Measurements from ENCODE around the gene PSMG2. TPM values are rescaled to one million over a fixed set of nuclear protein-coding genes. Genes with fewer than 3 reads are reported as not detected.
A peak's percentile ranks its signal among the peaks of the same experiment; 100 is the strongest.

The PSMG2 gene
- total RNA-seq, 1 experiment from 2014 or later = 125 TPM

GRCh38 chr18:12703096-12703567 is 290 bp downstream of the PSMG2 start:
- Histone ChIP-seq H2AFZ (ENCODE audit: low read length) (peak overlapping the region; percentile 80), H3K36me3 (ENCODE audit: insufficient read depth, low read length) (peaks cover 27% of the 10 kb centered on the region), H3K9me3 (ENCODE audit: low read length) (no peaks in the 10 kb centered on the region), H3K4me2 (ENCODE audit: low read depth, low read length, poor library complexity, severe bottlenecking) (peak overlapping the region; percentile 69), H3K79me2 (ENCODE audit: low read length) (peaks cover 90% of the 10 kb centered on the region), H3K4me1 (ENCODE audit: low read length) (peaks cover 33% of the 10 kb centered on the region), H3K4me3 (ENCODE audit: low read length) (peak overlapping the region; percentile 95), H4K20me1 (ENCODE audit: insufficient read depth, low read depth, low read length) (peaks cover 16% of the 10 kb centered on the region; the same call in 1 of the 2 replicates), H3K9ac (ENCODE audit: low read length) (peak overlapping the region; percentile 93), H3K27ac (ENCODE audit: low read length) (peak overlapping the region; percentile 73), H3K27me3 (ENCODE audit: low read length) (no peaks in the 10 kb centered on the region), H3K9me2 (replicated peaks; ENCODE audit: insufficient read depth, low read length) (no peaks in the 10 kb centered on the region)
- no peak for DNase-seq

GRCh38 chr18:12703664-12704063 is 822 bp downstream of the PSMG2 start:
- Histone ChIP-seq H3K9me2 (replicated peaks; ENCODE audit: insufficient read depth, low read length) (no peaks in the 10 kb centered on the region), H3K36me3 (ENCODE audit: insufficient read depth, low read length) (peaks cover 24% of the 10 kb centered on the region), H3K9ac (ENCODE audit: low read length) (peak overlapping the region; percentile 93), H3K27me3 (ENCODE audit: low read length) (no peaks in the 10 kb centered on the region), H3K4me3 (ENCODE audit: low read length) (peak overlapping the region; percentile 95), H3K4me2 (ENCODE audit: low read depth, low read length, poor library complexity, severe bottlenecking) (peak overlapping the region; percentile 69), H4K20me1 (ENCODE audit: insufficient read depth, low read depth, low read length) (peaks cover 16% of the 10 kb centered on the region; the same call in 1 of the 2 replicates), H2AFZ (ENCODE audit: low read length) (no peak overlapping the region), H3K4me1 (ENCODE audit: low read length) (peaks cover 33% of the 10 kb centered on the region), H3K27ac (ENCODE audit: low read length) (peak overlapping the region; percentile 73), H3K79me2 (ENCODE audit: low read length) (peaks cover 86% of the 10 kb centered on the region), H3K9me3 (ENCODE audit: low read length) (no peaks in the 10 kb centered on the region)
- DNase-seq = peak; percentile 79

GRCh38 chr18:12711446-12711845 is 8.6 kb downstream of the PSMG2 start:
- H3K9ac ChIP-seq (ENCODE audit: low read length) = no peak overlapping the region
- DNase-seq = no peak
- H2AFZ ChIP-seq (ENCODE audit: low read length) = no peak overlapping the region
- peaks cover 16% of the 10 kb centered on the region for H3K79me2 ChIP-seq (ENCODE audit: low read length)
- no peak overlapping the region for H3K4me2 ChIP-seq (ENCODE audit: low read depth, low read length, poor library complexity, severe bottlenecking)
- no peak overlapping the region for H3K27ac ChIP-seq (ENCODE audit: low read length)
- no peaks in the 10 kb centered on the region for H3K27me3 ChIP-seq (ENCODE audit: low read length)
- H3K9me2 ChIP-seq (replicated peaks; ENCODE audit: insufficient read depth, low read length) = no peaks in the 10 kb centered on the region
- H4K20me1 ChIP-seq (ENCODE audit: insufficient read depth, low read depth, low read length) = 0 out of 2 replicates have a peak, but pooled peaks cover 4% of the 10 kb centered on the region
- H3K4me3 ChIP-seq (ENCODE audit: low read length) = no peak overlapping the region
- H3K36me3 ChIP-seq (ENCODE audit: insufficient read depth, low read length) = peaks cover 53% of the 10 kb centered on the region
- no peaks in the 10 kb centered on the region for H3K9me3 ChIP-seq (ENCODE audit: low read length)
- H3K4me1 ChIP-seq (ENCODE audit: low read length) = no peaks in the 10 kb centered on the region

DNA sequence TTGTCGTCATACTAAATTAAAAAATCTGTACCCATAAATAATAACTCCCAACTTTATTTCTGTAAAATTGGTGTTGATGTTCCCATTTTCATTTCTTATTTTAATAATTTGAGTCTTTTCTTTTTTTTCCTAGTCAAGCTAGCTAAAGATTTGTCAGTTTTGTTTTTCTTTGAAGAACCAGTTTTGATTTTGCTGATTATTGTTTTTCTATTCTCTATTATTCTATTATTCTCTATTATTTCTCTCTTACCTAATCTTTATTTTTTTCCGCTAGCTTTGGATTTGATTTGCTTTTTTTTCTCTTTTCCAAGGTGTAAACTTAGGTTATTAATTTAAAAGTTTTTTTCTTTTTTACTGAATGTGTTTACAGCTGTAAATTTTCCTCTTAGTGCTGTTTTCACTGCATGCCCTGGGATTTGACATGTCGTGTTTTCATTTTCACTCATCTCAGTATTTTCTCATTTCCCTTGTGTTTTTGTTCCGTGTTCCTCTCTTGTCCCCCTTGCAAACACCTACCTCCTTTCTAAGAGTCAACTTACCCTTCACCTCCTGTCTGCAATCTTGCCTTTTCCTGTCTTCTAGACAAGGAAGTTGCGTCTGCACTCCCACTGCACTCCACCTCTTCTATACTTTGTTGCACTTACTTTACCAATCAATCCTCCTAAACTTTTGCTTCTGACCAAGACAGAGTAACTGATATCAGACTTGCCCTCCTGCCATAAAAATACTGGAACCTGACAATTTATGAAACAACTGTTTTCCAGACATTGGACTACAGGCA is 18.8 kb downstream of the PSMG2 start:
- no peak overlapping the region for H3K4me2 ChIP-seq (ENCODE audit: low read depth, low read length, poor library complexity, severe bottlenecking)
- DNase-seq = no peak
- no peaks in the 10 kb centered on the region for H3K9me3 ChIP-seq (ENCODE audit: low read length)
- peaks cover 6% of the 10 kb centered on the region; the same call in 1 of the 2 replicates for H3K79me2 ChIP-seq (ENCODE audit: low read length)
- H3K9ac ChIP-seq (ENCODE audit: low read length) = no peak overlapping the region
- H2AFZ ChIP-seq (ENCODE audit: low read length) = no peak overlapping the region
- no peak overlapping the region for H3K27ac ChIP-seq (ENCODE audit: low read length)
- H3K4me3 ChIP-seq (ENCODE audit: low read length) = no peak overlapping the region
- no peaks in the 10 kb centered on the region for H3K9me2 ChIP-seq (replicated peaks; ENCODE audit: insufficient read depth, low read length)
- H3K4me1 ChIP-seq (ENCODE audit: low read length) = no peaks in the 10 kb centered on the region
- no peaks in the 10 kb centered on the region for H3K27me3 ChIP-seq (ENCODE audit: low read length)
- no peaks in the 10 kb centered on the region for H4K20me1 ChIP-seq (ENCODE audit: insufficient read depth, low read depth, low read length)
- H3K36me3 ChIP-seq (ENCODE audit: insufficient read depth, low read length) = peaks cover 39% of the 10 kb centered on the region

GRCh38 chr18:12722731-12723130 is 19.9 kb downstream of the PSMG2 start:
- no peaks in the 10 kb centered on the region for H3K4me1 ChIP-seq (ENCODE audit: low read length)

DNA sequence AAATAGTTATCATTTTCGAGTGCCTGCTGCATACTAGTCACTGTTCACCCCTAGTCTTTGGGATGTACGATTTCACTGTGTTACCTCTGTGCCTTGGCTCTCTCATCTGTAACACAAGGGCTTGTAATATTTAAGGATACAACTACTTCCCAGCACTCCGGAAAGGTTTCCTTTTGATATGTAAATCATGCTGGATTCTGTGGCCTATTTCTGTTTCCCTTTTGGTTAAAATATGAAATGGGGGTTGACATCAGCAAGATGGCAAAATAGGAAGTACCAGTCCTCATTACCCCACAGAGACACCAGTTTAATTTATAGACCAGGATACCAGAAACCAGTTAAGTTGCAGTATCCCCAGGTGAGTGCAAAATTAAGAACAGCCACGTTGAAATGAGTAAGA is 23.5 kb downstream of the PSMG2 start:
- H3K36me3 ChIP-seq (ENCODE audit: insufficient read depth, low read length) = peaks cover 24% of the 10 kb centered on the region
- H3K9ac ChIP-seq (ENCODE audit: low read length) = no peak overlapping the region
- H3K4me3 ChIP-seq (ENCODE audit: low read length) = no peak overlapping the region
- H3K4me2 ChIP-seq (ENCODE audit: low read depth, low read length, poor library complexity, severe bottlenecking) = no peak overlapping the region
- no peak overlapping the region for H2AFZ ChIP-seq (ENCODE audit: low read length)
- H3K27me3 ChIP-seq (ENCODE audit: low read length) = no peaks in the 10 kb centered on the region
- H3K27ac ChIP-seq (ENCODE audit: low read length) = no peak overlapping the region
- no peaks in the 10 kb centered on the region for H3K9me2 ChIP-seq (replicated peaks; ENCODE audit: insufficient read depth, low read length)
- H3K4me1 ChIP-seq (ENCODE audit: low read length) = no peaks in the 10 kb centered on the region
- H3K9me3 ChIP-seq (ENCODE audit: low read length) = no peaks in the 10 kb centered on the region
- no peak for DNase-seq
- no peaks in the 10 kb centered on the region for H3K79me2 ChIP-seq (ENCODE audit: low read length)
- no peaks in the 10 kb centered on the region for H4K20me1 ChIP-seq (ENCODE audit: insufficient read depth, low read depth, low read length)

More at GRCh38 chr18:12722731-12723130, 19.9 kb downstream of the PSMG2 start:
- Histone ChIP-seq H3K9ac (ENCODE audit: low read length) (no peak overlapping the region), H3K4me3 (ENCODE audit: low read length) (no peak overlapping the region), H3K36me3 (ENCODE audit: insufficient read depth, low read length) (peaks cover 35% of the 10 kb centered on the region), H3K9me2 (replicated peaks; ENCODE audit: insufficient read depth, low read length) (no peaks in the 10 kb centered on the region), H3K4me2 (ENCODE audit: low read depth, low read length, poor library complexity, severe bottlenecking) (no peak overlapping the region), H2AFZ (ENCODE audit: low read length) (no peak overlapping the region), H3K9me3 (ENCODE audit: low read length) (no peaks in the 10 kb centered on the region), H4K20me1 (ENCODE audit: insufficient read depth, low read depth, low read length) (no peaks in the 10 kb centered on the region), H3K79me2 (ENCODE audit: low read length) (no peaks in the 10 kb centered on the region), H3K27me3 (ENCODE audit: low read length) (no peaks in the 10 kb centered on the region), H3K27ac (ENCODE audit: low read length) (no peak overlapping the region)
- no peak for DNase-seq

- H3K9me3 ChIP-seq (ENCODE audit: low read length) = no peaks in the 10 kb centered on the region
- no peak overlapping the region for H3K27ac ChIP-seq (ENCODE audit: low read length)
- H3K9me2 ChIP-seq (replicated peaks; ENCODE audit: insufficient read depth, low read length) = no peaks in the 10 kb centered on the region
- no peaks in the 10 kb centered on the region for H4K20me1 ChIP-seq (ENCODE audit: insufficient read depth, low read depth, low read length)
- DNase-seq = peak; percentile 88
- no peaks in the 10 kb centered on the region for H3K27me3 ChIP-seq (ENCODE audit: low read length)
- H3K4me2 ChIP-seq (ENCODE audit: low read depth, low read length, poor library complexity, severe bottlenecking) = no peak overlapping the region
- H2AFZ ChIP-seq (ENCODE audit: low read length) = no peak overlapping the region
- no peaks in the 10 kb centered on the region for H3K4me1 ChIP-seq (ENCODE audit: low read length)
- H3K79me2 ChIP-seq (ENCODE audit: low read length) = no peaks in the 10 kb centered on the region
- H3K9ac ChIP-seq (ENCODE audit: low read length) = no peak overlapping the region
- peaks cover 21% of the 10 kb centered on the region for H3K36me3 ChIP-seq (ENCODE audit: insufficient read depth, low read length)
- H3K4me3 ChIP-seq (ENCODE audit: low read length) = no peak overlapping the region
These were observed 24.1 kb downstream of the PSMG2 start for GRCh38 chr18:12726774-12727550.

GRCh38 chr18:12737243-12737902 is 34.5 kb downstream of the PSMG2 start:
- DNase-seq = peak; percentile 56
- Histone ChIP-seq H3K9me3 (ENCODE audit: low read length) (no peaks in the 10 kb centered on the region), H3K27me3 (ENCODE audit: low read length) (no peaks in the 10 kb centered on the region), H3K4me2 (ENCODE audit: low read depth, low read length, poor library complexity, severe bottlenecking) (no peak overlapping the region), H3K27ac (ENCODE audit: low read length) (no peak overlapping the region), H3K9me2 (replicated peaks; ENCODE audit: insufficient read depth, low read length) (no peaks in the 10 kb centered on the region), H3K4me3 (ENCODE audit: low read length) (no peak overlapping the region), H3K9ac (ENCODE audit: low read length) (no peak overlapping the region), H3K36me3 (ENCODE audit: insufficient read depth, low read length) (no peaks in the 10 kb centered on the region), H3K4me1 (ENCODE audit: low read length) (no peaks in the 10 kb centered on the region), H4K20me1 (ENCODE audit: insufficient read depth, low read depth, low read length) (no peaks in the 10 kb centered on the region), H2AFZ (ENCODE audit: low read length) (no peak overlapping the region), H3K79me2 (ENCODE audit: low read length) (no peaks in the 10 kb centered on the region)
